ENCODE data around the gene PNISR.

DNA sequence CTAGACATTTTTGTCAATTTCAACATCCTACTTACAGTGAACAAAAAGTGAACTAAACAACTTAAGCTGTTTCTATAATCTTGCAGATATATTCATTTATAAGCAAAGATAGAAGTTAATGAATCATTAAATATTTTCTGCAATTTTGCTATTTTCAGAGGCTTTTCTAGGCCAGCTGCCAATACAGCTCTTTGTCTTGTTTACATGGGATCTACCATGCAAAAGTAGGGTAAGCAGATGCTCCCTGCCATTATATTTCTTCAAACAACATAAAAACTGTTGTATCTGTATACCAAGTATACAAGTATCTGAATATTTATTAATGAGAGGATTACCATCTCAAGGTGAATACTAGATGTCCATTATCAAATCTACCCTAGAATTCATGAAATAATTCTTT, 15.4 kb downstream of the PNISR start:
- TF ChIP-seq, protein P1, sequence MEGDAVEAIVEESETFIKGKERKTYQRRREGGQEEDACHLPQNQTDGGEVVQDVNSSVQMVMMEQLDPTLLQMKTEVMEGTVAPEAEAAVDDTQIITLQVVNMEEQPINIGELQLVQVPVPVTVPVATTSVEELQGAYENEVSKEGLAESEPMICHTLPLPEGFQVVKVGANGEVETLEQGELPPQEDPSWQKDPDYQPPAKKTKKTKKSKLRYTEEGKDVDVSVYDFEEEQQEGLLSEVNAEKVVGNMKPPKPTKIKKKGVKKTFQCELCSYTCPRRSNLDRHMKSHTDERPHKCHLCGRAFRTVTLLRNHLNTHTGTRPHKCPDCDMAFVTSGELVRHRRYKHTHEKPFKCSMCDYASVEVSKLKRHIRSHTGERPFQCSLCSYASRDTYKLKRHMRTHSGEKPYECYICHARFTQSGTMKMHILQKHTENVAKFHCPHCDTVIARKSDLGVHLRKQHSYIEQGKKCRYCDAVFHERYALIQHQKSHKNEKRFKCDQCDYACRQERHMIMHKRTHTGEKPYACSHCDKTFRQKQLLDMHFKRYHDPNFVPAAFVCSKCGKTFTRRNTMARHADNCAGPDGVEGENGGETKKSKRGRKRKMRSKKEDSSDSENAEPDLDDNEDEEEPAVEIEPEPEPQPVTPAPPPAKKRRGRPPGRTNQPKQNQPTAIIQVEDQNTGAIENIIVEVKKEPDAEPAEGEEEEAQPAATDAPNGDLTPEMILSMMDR (conservative IDR thresholded peaks at IDR 0.05; ENCODE audit: low read depth in 2 of 2) = no peak
- TF ChIP-seq, protein P2, sequence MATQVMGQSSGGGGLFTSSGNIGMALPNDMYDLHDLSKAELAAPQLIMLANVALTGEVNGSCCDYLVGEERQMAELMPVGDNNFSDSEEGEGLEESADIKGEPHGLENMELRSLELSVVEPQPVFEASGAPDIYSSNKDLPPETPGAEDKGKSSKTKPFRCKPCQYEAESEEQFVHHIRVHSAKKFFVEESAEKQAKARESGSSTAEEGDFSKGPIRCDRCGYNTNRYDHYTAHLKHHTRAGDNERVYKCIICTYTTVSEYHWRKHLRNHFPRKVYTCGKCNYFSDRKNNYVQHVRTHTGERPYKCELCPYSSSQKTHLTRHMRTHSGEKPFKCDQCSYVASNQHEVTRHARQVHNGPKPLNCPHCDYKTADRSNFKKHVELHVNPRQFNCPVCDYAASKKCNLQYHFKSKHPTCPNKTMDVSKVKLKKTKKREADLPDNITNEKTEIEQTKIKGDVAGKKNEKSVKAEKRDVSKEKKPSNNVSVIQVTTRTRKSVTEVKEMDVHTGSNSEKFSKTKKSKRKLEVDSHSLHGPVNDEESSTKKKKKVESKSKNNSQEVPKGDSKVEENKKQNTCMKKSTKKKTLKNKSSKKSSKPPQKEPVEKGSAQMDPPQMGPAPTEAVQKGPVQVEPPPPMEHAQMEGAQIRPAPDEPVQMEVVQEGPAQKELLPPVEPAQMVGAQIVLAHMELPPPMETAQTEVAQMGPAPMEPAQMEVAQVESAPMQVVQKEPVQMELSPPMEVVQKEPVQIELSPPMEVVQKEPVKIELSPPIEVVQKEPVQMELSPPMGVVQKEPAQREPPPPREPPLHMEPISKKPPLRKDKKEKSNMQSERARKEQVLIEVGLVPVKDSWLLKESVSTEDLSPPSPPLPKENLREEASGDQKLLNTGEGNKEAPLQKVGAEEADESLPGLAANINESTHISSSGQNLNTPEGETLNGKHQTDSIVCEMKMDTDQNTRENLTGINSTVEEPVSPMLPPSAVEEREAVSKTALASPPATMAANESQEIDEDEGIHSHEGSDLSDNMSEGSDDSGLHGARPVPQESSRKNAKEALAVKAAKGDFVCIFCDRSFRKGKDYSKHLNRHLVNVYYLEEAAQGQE (IDR thresholded peaks at IDR 0.05; ENCODE audit: unreplicated experiment) = no peak
- no peak for TF ChIP-seq EZH2 (IDR thresholded peaks at IDR 0.05; ENCODE audit: low read depth, unreplicated experiment)
- no peak for TF ChIP-seq CREB1 (CRISPR knock-in tag; IDR thresholded peaks at IDR 0.05; ENCODE audit: low read depth)
